ENCODE measurements around the gene SLC19A1.

Gene SLC19A1

DNA sequence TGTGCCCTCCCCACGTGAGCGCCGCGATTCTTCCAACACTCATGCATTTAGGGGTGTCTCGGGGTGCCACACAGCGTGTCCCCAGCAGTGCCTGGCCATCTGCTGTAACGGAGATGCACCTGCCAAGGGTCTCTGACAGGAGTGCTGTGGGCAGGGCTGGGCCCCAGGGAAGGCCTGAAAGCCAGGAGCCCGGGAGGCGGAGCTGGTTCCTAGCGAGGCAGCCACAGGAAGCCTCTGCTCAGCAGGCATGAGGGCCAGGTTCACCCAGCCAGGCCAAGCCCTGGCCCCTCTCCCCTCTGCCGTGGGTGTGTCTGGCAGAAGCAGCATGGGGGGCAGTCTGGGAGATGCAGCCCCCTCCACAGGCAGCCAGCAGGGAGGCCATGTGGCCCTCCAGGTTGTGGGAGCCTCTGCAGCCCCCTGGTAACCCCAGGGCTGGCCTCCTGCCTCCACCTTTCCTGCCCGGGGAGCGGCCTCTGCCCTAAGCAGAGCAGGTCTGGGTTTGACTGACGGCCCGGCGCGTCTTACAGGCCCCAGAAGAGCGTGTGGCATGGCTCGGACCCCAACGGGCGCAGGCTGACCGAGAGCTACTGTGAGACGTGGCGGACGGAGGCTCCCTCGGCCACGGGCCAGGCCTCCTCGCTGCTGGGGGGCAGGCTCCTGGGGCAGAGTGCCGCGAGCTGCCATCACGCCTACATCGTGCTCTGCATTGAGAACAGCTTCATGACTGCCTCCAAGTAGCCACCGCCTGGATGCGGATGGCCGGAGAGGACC, 30.4 kb downstream of the SLC19A1 start:
- H3K27ac ChIP-seq (ENCODE audit: low read depth, low read length) = peak overlapping the region; percentile 18; the same call in 1 of the 2 replicates
- 89% methylated on average over 35 of the region's 35 CpGs for WGBS
- no peak overlapping the region for H3K9ac ChIP-seq (ENCODE audit: low read depth, low read length)
- H3K4me3 ChIP-seq (ENCODE audit: low read length) = no peak overlapping the region
- H3K27me3 ChIP-seq (ENCODE audit: insufficient read depth, low read length) = no peaks in the 10 kb centered on the region
- H3K9me3 ChIP-seq (ENCODE audit: insufficient read depth, low read depth, low read length) = no peaks in the 10 kb centered on the region
- H3K36me3 ChIP-seq (ENCODE audit: insufficient read depth, low read length) = peaks cover 46% of the 10 kb centered on the region
- H3K4me1 ChIP-seq (ENCODE audit: insufficient read depth, low read length) = no peaks in the 10 kb centered on the region

GRCh38 chr21:45511007-45511406, 31.2 kb downstream of the SLC19A1 start:
- Histone ChIP-seq H3K4me3 (ENCODE audit: low read length) (no peak overlapping the region), H3K27me3 (ENCODE audit: insufficient read depth, low read length) (no peaks in the 10 kb centered on the region), H3K9me3 (ENCODE audit: insufficient read depth, low read depth, low read length) (no peaks in the 10 kb centered on the region), H3K27ac (ENCODE audit: low read depth, low read length) (no peak overlapping the region), H3K4me1 (ENCODE audit: insufficient read depth, low read length) (no peaks in the 10 kb centered on the region), H3K36me3 (ENCODE audit: insufficient read depth, low read length) (peaks cover 41% of the 10 kb centered on the region), H3K9ac (ENCODE audit: low read depth, low read length) (no peak overlapping the region)
- 85% methylated on average over 12 of the region's 12 CpGs for WGBS

GRCh38 chr21:45510466-45510955, 31.7 kb downstream of the SLC19A1 start:
- Histone ChIP-seq H3K9ac (ENCODE audit: low read depth, low read length) (no peak overlapping the region), H3K4me3 (ENCODE audit: low read length) (no peak overlapping the region), H3K27me3 (ENCODE audit: insufficient read depth, low read length) (no peaks in the 10 kb centered on the region), H3K27ac (ENCODE audit: low read depth, low read length) (no peak overlapping the region), H3K4me1 (ENCODE audit: insufficient read depth, low read length) (no peaks in the 10 kb centered on the region), H3K9me3 (ENCODE audit: insufficient read depth, low read depth, low read length) (no peaks in the 10 kb centered on the region), H3K36me3 (ENCODE audit: insufficient read depth, low read length) (peaks cover 43% of the 10 kb centered on the region)
- 78% methylated on average over 11 of the region's 11 CpGs for WGBS

DNA sequence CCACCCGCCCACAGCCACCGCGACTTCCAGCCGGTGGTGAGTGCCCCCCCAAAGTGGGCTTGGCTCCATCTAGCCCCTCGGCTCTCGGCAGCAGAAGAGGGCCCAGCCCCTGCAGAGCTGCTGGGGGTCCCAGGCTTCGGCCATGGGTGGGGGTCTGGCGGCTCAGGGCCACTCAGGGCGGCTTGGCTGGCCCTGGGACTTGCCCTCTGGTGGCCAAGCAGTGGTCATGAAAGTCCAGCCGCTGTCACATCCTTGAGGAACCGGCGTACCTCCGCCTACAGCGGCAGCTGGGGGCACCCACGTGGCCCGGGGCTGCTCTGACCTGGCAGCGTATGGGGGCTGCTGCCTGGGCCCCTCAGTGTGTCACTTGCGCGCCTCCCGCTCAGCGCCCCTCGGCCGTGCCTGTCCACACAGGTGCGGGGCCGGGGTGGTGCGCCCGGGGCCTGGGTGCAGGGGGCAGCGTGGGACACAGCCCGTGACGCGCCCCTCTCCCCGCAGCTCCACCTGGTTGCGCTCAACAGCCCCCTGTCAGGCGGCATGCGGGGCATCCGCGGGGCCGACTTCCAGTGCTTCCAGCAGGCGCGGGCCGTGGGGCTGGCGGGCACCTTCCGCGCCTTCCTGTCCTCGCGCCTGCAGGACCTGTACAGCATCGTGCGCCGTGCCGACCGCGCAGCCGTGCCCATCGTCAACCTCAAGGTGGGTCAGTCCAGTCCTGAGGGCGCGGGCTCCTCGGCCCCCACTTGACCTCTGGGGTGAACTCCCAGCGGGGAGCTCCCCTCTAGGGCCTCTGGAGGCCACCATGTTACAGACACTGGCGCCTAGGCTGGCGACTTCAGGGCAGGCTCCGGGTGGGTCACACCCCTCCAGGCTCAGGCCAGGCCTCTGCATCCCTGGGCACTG, 32.4 kb downstream of the SLC19A1 start:
- Histone ChIP-seq H3K27me3 (ENCODE audit: insufficient read depth, low read length) (no peaks in the 10 kb centered on the region), H3K36me3 (ENCODE audit: insufficient read depth, low read length) (peaks cover 41% of the 10 kb centered on the region), H3K4me3 (ENCODE audit: low read length) (no peak overlapping the region), H3K9ac (ENCODE audit: low read depth, low read length) (no peak overlapping the region), H3K9me3 (ENCODE audit: insufficient read depth, low read depth, low read length) (no peaks in the 10 kb centered on the region), H3K27ac (ENCODE audit: low read depth, low read length) (no peak overlapping the region), H3K4me1 (ENCODE audit: insufficient read depth, low read length) (no peaks in the 10 kb centered on the region)
- 94% methylated on average over 61 of the region's 61 CpGs for WGBS

GRCh38 chr21:45508607-45509565, 33.4 kb downstream of the SLC19A1 start:
- WGBS = 90% methylated on average over 42 of the region's 42 CpGs
- Histone ChIP-seq H3K4me3 (ENCODE audit: low read length) (no peak overlapping the region), H3K4me1 (ENCODE audit: insufficient read depth, low read length) (no peaks in the 10 kb centered on the region), H3K9me3 (ENCODE audit: insufficient read depth, low read depth, low read length) (no peaks in the 10 kb centered on the region), H3K27ac (ENCODE audit: low read depth, low read length) (no peak overlapping the region), H3K36me3 (ENCODE audit: insufficient read depth, low read length) (peaks cover 40% of the 10 kb centered on the region), H3K9ac (ENCODE audit: low read depth, low read length) (no peak overlapping the region), H3K27me3 (ENCODE audit: insufficient read depth, low read length) (no peaks in the 10 kb centered on the region)

- peaks cover 37% of the 10 kb centered on the region for H3K36me3 ChIP-seq (ENCODE audit: insufficient read depth, low read length)
- no peaks in the 10 kb centered on the region for H3K4me1 ChIP-seq (ENCODE audit: insufficient read depth, low read length)
- WGBS = 92% methylated on average over 3 of the region's 3 CpGs
- H3K9me3 ChIP-seq (ENCODE audit: insufficient read depth, low read depth, low read length) = no peaks in the 10 kb centered on the region
- no peak overlapping the region for H3K27ac ChIP-seq (ENCODE audit: low read depth, low read length)
- no peaks in the 10 kb centered on the region for H3K27me3 ChIP-seq (ENCODE audit: insufficient read depth, low read length)
- no peak overlapping the region for H3K4me3 ChIP-seq (ENCODE audit: low read length)
- H3K9ac ChIP-seq (ENCODE audit: low read depth, low read length) = no peak overlapping the region
Observed at GRCh38 chr21:45507888-45508508, 34.2 kb downstream of the SLC19A1 start.

DNA sequence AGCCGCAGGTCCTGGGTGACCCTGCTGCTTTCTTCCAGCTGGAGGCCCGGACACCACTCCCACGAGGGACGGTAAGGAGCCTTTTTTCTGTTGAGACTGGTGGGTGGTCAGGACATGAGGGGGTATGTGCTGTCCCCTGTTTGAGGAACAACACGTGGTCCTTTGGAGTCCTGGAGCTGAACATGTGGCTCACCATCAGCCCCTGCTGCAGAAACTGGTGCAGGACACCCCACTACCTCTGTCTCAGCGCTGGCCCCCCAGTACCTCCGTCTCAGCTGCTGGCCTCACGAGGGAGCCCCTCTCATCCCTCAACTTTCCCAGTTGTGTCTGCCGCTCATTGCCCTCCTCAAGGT, 34.7 kb downstream of the SLC19A1 start:
- no peaks in the 10 kb centered on the region for H3K4me1 ChIP-seq (ENCODE audit: insufficient read depth, low read length)
- H3K9me3 ChIP-seq (ENCODE audit: insufficient read depth, low read depth, low read length) = no peaks in the 10 kb centered on the region
- H3K27me3 ChIP-seq (ENCODE audit: insufficient read depth, low read length) = no peaks in the 10 kb centered on the region
- H3K36me3 ChIP-seq (ENCODE audit: insufficient read depth, low read length) = peaks cover 37% of the 10 kb centered on the region
- H3K9ac ChIP-seq (ENCODE audit: low read depth, low read length) = no peak overlapping the region
- WGBS = 94% methylated on average over 9 of the region's 9 CpGs
- H3K27ac ChIP-seq (ENCODE audit: low read depth, low read length) = no peak overlapping the region
- H3K4me3 ChIP-seq (ENCODE audit: low read length) = no peak overlapping the region

DNA sequence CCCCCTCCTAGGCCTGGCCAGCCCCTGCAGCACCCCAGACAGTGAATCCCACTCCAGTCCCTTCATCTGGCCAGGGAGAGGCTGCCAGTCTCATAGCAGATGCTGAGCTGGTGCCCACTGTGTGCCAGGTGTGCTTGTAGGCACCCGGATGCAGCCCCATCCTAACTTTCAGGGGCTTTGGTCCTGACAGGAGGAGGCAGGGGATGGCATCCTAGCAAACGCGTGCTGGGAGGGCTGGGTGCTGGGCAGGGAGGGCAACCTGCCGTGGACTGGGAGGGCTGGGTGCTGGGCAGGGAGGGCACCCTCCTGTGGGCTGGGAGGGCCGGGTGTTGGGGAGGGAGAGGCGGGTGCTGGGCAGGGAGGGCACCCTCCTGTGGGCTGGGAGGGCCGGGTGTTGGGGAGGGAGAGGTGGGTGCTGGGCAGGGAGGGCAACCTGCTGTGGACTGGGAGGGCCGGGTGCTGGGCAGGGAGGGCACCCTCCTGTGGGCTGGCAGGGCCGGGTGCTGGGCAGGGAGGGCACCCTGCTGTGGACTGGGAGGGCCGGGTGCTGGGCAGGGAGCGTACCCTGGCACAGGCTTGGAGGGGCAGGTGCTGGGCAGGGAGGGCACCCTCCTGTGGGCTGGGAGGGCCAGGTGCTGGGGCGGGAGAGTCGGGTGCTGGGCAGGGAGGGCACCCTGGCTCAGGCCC, 35.3 kb downstream of the SLC19A1 start:
- no peak overlapping the region for H3K27ac ChIP-seq (ENCODE audit: low read depth, low read length)
- no peak overlapping the region for H3K9ac ChIP-seq (ENCODE audit: low read depth, low read length)
- WGBS = 85% methylated on average over 13 of the region's 13 CpGs
- no peak overlapping the region for H3K4me3 ChIP-seq (ENCODE audit: low read length)
- H3K9me3 ChIP-seq (ENCODE audit: insufficient read depth, low read depth, low read length) = no peaks in the 10 kb centered on the region
- peaks cover 33% of the 10 kb centered on the region for H3K36me3 ChIP-seq (ENCODE audit: insufficient read depth, low read length)
- no peaks in the 10 kb centered on the region for H3K4me1 ChIP-seq (ENCODE audit: insufficient read depth, low read length)
- no peaks in the 10 kb centered on the region for H3K27me3 ChIP-seq (ENCODE audit: insufficient read depth, low read length)

- no peaks in the 10 kb centered on the region for H3K27me3 ChIP-seq (ENCODE audit: insufficient read depth, low read length)
- peaks cover 28% of the 10 kb centered on the region for H3K36me3 ChIP-seq (ENCODE audit: insufficient read depth, low read length)
- H3K27ac ChIP-seq (ENCODE audit: low read depth, low read length) = no peak overlapping the region
- no peaks in the 10 kb centered on the region for H3K4me1 ChIP-seq (ENCODE audit: insufficient read depth, low read length)
- no peaks in the 10 kb centered on the region for H3K9me3 ChIP-seq (ENCODE audit: insufficient read depth, low read depth, low read length)
- no peak overlapping the region for H3K4me3 ChIP-seq (ENCODE audit: low read length)
- H3K9ac ChIP-seq (ENCODE audit: low read depth, low read length) = no peak overlapping the region
- WGBS = 89% methylated on average over 22 of the region's 22 CpGs
Observed at GRCh38 chr21:45506241-45506817, 35.9 kb downstream of the SLC19A1 start.
